PC-3 (cell line): ENCODE results near the gene FGFRL1. TPM values are rescaled to one million over a fixed set of nuclear protein-coding genes. Genes with fewer than 3 reads are reported as not detected.

Experiments
- ATAC-seq: fragments of 200-7000 bp; cut with Tn5 transposase; 2 replicates; pipeline ENCODE4 v1.9.1; 2020; ENCODE audit warnings: mild to moderate bottlenecking, moderate library complexity
- BruUV-seq: library from RNA; stranded (reverse); fragments of 400-500 nt; replicated peaks from 2 replicates; lab custom pipeline; 2021; lab: Mats Ljungman, UMichigan
- CTCF ChIA-PET: fragments of 300-600 bp; sonication (Branson Sonifier 250); formaldehyde crosslinking; loops from one replicate; lab custom pipeline; 2022; ENCODE audit warnings: antibody characterized with exemption; lab: Charles Lee
- POLR2A ChIA-PET: fragments of 300-600 bp; sonication (Branson Sonifier 250); formaldehyde crosslinking; loops from one replicate; lab custom pipeline; 2022; ENCODE audit warnings: antibody characterized with exemption; ENCODE audit not compliant: unreplicated experiment; lab: Charles Lee
- DNase-seq: peaks from one replicate; pipeline ENCODE4 v3.0.0-alpha.2; 2015
- H2AFZ ChIP-seq: fragments of 300-600 bp; sonication (generic); 2 replicates; pipeline ENCODE4 v1.6.0; 2016; ENCODE audit warnings: antibody characterized with exemption, low read length
- H3F3A ChIP-seq: fragments of 300-600 bp; sonication (generic); one replicate; pipeline ENCODE4 v1.6.0; 2017; ENCODE audit warnings: antibody characterized with exemption, low read length, control low read depth, mild to moderate bottlenecking; ENCODE audit not compliant: unreplicated experiment
- H3K27ac ChIP-seq: fragments of 300-600 bp; sonication (generic); 2 replicates; pipeline ENCODE4 v1.5.1; 2016; ENCODE audit warnings: mild to moderate bottlenecking, low read length
- H3K27me3 ChIP-seq: fragments of 300-600 bp; sonication (generic); 2 replicates; pipeline ENCODE4 v1.6.1; 2016; ENCODE audit warnings: low read length, mixed read lengths
- H3K36me3 ChIP-seq: fragments of 300-600 bp; sonication (generic); 2 replicates; pipeline ENCODE4 v1.6.1; 2016; ENCODE audit warnings: low read depth, mixed run types, low read length, mixed read lengths
- H3K4me1 ChIP-seq: fragments of 300-600 bp; sonication (generic); 2 replicates; pipeline ENCODE4 v1.5.1; 2016; ENCODE audit warnings: low read length; ENCODE audit not compliant: insufficient read depth
- H3K4me2 ChIP-seq: fragments of 300-600 bp; sonication (generic); 2 replicates; pipeline ENCODE4 v1.6.0; 2016; ENCODE audit warnings: low read length
- H3K4me3 ChIP-seq: fragments of 300-600 bp; sonication (generic); 2 replicates; pipeline ENCODE4 v1.5.1; 2016; ENCODE audit warnings: mild to moderate bottlenecking, low read length, mixed read lengths
- H3K79me2 ChIP-seq: fragments of 300-600 bp; sonication (generic); 2 replicates; pipeline ENCODE4 v1.6.1; 2017; ENCODE audit warnings: low read length, mixed read lengths
- H3K9ac ChIP-seq: fragments of 300-600 bp; sonication (generic); 2 replicates; pipeline ENCODE4 v1.6.0; 2016; ENCODE audit warnings: mild to moderate bottlenecking, low read length
- H3K9me2 ChIP-seq: fragments of 300-600 bp; sonication (generic); replicated peaks from 2 replicates; pipeline ENCODE4 v1.6.1; 2016; ENCODE audit warnings: mixed run types, low read length, mixed read lengths
- H3K9me3 ChIP-seq: fragments of 300-600 bp; sonication (generic); 2 replicates; pipeline ENCODE4 v1.6.1; 2016; ENCODE audit warnings: low read length, mixed read lengths
- H4K20me1 ChIP-seq: fragments of 300-600 bp; sonication (generic); 2 replicates; pipeline ENCODE4 v1.6.1; 2016; ENCODE audit warnings: low read length, mixed read lengths
- CTCF ChIP-seq: fragments of 300-600 bp; sonication (generic); conservative IDR thresholded peaks from 2 replicates; pipeline ENCODE4 v1.5.1; 2017; ENCODE audit warnings: antibody characterized with exemption, low read depth, mild to moderate bottlenecking, low read length
- EZH2 ChIP-seq: fragments of 300-600 bp; sonication (generic); IDR thresholded peaks from one replicate; pipeline ENCODE4 v1.6.1; 2017; ENCODE audit warnings: antibody characterized with exemption, mild to moderate bottlenecking, low read length; ENCODE audit not compliant: unreplicated experiment
- EZH2phosphoT487 ChIP-seq: fragments of 300-600 bp; sonication (generic); IDR thresholded peaks from 2 replicates; pipeline ENCODE4 v1.6.1; 2018; ENCODE audit warnings: mild to moderate bottlenecking, antibody characterized with exemption, low read length, borderline replicate concordance
- intact Hi-C: fragments of 100-400 bp; cut with micrococcal nuclease; formaldehyde crosslinking; loops from 2 replicates; pipeline ENCODE4 v1.9.0; 2023
- total RNA-seq: library from RNA; depleted of rRNA; stranded (reverse); fragments of >200 nt; gene quantifications from 2 replicates; pipeline ENCODE4 v1.2.3, GENCODE V29; 2014

The FGFRL1 gene
- total RNA-seq, 1 experiment from 2014 or later = 31.2 TPM

DNA sequence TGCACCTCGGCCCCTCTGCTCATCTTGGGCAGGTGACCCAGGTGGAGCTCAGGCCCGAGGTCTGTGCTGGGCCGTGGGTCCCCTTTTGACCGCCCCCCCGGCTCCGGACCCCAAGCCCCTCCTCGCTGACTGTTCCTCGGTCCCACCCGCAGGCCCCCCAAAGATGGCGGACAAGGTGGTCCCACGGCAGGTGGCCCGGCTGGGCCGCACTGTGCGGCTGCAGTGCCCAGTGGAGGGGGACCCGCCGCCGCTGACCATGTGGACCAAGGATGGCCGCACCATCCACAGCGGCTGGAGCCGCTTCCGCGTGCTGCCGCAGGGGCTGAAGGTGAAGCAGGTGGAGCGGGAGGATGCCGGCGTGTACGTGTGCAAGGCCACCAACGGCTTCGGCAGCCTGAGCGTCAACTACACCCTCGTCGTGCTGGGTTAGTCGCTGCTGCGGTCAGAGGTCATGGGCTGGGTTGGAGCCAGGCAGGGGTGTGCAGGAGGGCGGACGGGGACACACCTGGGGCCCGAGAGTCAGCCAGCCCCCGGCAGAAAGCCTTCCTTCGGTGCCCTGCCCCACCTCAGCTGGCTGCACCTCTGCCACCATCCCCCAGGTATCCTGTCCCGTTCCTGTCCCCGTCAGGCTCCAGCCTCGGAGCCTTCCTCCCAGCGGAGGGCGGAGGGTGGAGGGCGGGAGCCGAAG is 10.8 kb downstream of the FGFRL1 start:
- Histone ChIP-seq H3K4me1 (no peaks in the 10 kb centered on the region), H3K4me2 (no peak overlapping the region), H3K9me3 (no peaks in the 10 kb centered on the region), H3K9ac (no peak overlapping the region), H3K36me3 (no peaks in the 10 kb centered on the region), H3K27me3 (no peaks in the 10 kb centered on the region), H3K79me2 (no peaks in the 10 kb centered on the region), H2AFZ (no peak overlapping the region), H4K20me1 (no peaks in the 10 kb centered on the region), H3K9me2 (no peaks in the 10 kb centered on the region), H3K27ac (no peak overlapping the region), H3F3A (no peaks in the 10 kb centered on the region), H3K4me3 (no peak overlapping the region)
- BruUV-seq = no TSS peak
- intact Hi-C loops = no loop called here
- ChIA-PET POLR2A (no interaction called here), CTCF (no interaction called here)
- no peak for TF ChIP-seq EZH2phosphoT487
- no peak for TF ChIP-seq CTCF
- no peak for TF ChIP-seq EZH2
- ATAC-seq (no peak), DNase-seq (no peak)

DNA sequence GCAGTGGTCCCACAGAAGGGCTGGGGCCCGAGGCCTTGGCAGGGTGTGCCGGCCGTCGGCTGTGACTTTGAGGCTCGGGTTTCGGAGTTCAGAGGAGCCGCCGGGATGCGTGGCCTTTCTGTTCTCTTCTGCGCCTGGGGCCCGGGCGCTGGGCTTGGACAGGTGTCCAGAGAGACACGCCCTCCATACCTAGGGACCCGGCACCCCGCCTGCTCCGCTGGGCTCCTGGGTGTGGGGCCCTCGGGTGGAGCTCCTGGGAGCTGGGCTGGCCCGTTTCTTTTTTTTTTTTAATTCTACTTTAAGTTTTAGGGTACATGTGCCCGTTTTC is 11.3 kb downstream of the FGFRL1 start:
- no peak overlapping the region for H3K27ac ChIP-seq
- CTCF ChIA-PET = no interaction called here
- no peaks in the 10 kb centered on the region for H3F3A ChIP-seq
- no peak overlapping the region for H3K4me2 ChIP-seq
- H3K4me3 ChIP-seq = no peak overlapping the region
- no peaks in the 10 kb centered on the region for H4K20me1 ChIP-seq
- H3K9me2 ChIP-seq = no peaks in the 10 kb centered on the region
- no peaks in the 10 kb centered on the region for H3K36me3 ChIP-seq
- no peaks in the 10 kb centered on the region for H3K9me3 ChIP-seq
- ATAC-seq (no peak), DNase-seq (no peak)
- no peaks in the 10 kb centered on the region for H3K27me3 ChIP-seq
- TF ChIP-seq EZH2phosphoT487 (no peak), CTCF (no peak), EZH2 (no peak)
- no TSS peak for BruUV-seq
- H2AFZ ChIP-seq = no peak overlapping the region
- H3K79me2 ChIP-seq = no peaks in the 10 kb centered on the region
- H3K9ac ChIP-seq = no peak overlapping the region
- no peaks in the 10 kb centered on the region for H3K4me1 ChIP-seq
- intact Hi-C loops = no loop called here
- POLR2A ChIA-PET = no interaction called here

GRCh38 chr4:1023075-1023640 is 11.7 kb downstream of the FGFRL1 start:
- Histone ChIP-seq H4K20me1 (no peaks in the 10 kb centered on the region), H3K4me1 (no peaks in the 10 kb centered on the region), H3K9me2 (no peaks in the 10 kb centered on the region), H3K4me3 (no peak overlapping the region), H3K36me3 (no peaks in the 10 kb centered on the region), H3K4me2 (no peak overlapping the region), H2AFZ (no peak overlapping the region), H3K27me3 (no peaks in the 10 kb centered on the region), H3K9ac (no peak overlapping the region), H3K27ac (no peak overlapping the region), H3K79me2 (no peaks in the 10 kb centered on the region), H3F3A (no peaks in the 10 kb centered on the region), H3K9me3 (no peaks in the 10 kb centered on the region)
- intact Hi-C loops = no loop called here
- ChIA-PET CTCF (no interaction called here), POLR2A (no interaction called here)
- no TSS peak for BruUV-seq
- DNase-seq = no peak
- TF ChIP-seq EZH2 (no peak), CTCF (no peak), EZH2phosphoT487 (no peak)
- no peak for ATAC-seq
